Parathyroid adenoma (tissue), 2 donors: ENCODE results near the gene DNAH1.

ENCODE experiments used
- H2AFZ ChIP-seq: fragments of 300-600 bp; sonication (generic); one replicate; pipeline ENCODE4 v1.7.0; 2017; ENCODE audit warnings: antibody characterized with exemption, mild to moderate bottlenecking
- H3K27ac ChIP-seq: fragments of 300-600 bp; sonication (generic); one replicate; pipeline ENCODE4 v1.7.0; 2017
- H3K27me3 ChIP-seq: fragments of 300-600 bp; sonication (generic); one replicate; pipeline ENCODE4 v1.7.0; 2017; ENCODE audit warnings: low read length; ENCODE audit not compliant: control insufficient read depth, insufficient read depth
- H3K36me3 ChIP-seq: fragments of 300-600 bp; sonication (generic); one replicate; pipeline ENCODE4 v1.7.0; 2017; ENCODE audit warnings: low read length; ENCODE audit not compliant: control insufficient read depth, insufficient read depth
- H3K4me1 ChIP-seq: fragments of 300-600 bp; sonication (generic); one replicate; pipeline ENCODE4 v1.7.0; 2017; ENCODE audit warnings: control low read depth
- H3K4me2 ChIP-seq: fragments of 300-600 bp; sonication (generic); one replicate; pipeline ENCODE4 v1.7.0; 2017; ENCODE audit warnings: low read length
- H3K4me3 ChIP-seq: fragments of 300-600 bp; sonication (generic); one replicate; pipeline ENCODE4 v1.7.0; 2017; ENCODE audit warnings: low read depth, low read length
- H3K79me2 ChIP-seq: fragments of 300-600 bp; sonication (generic); one replicate; pipeline ENCODE4 v1.7.0; 2017; ENCODE audit warnings: control low read depth
- H3K9ac ChIP-seq: fragments of 300-600 bp; sonication (generic); one replicate; pipeline ENCODE4 v1.7.0; 2017; ENCODE audit warnings: mild to moderate bottlenecking
- H3K9me3 ChIP-seq: fragments of 300-600 bp; sonication (generic); one replicate; pipeline ENCODE4 v1.7.0; 2017; ENCODE audit warnings: low read length; ENCODE audit not compliant: control insufficient read depth
- CTCF ChIP-seq: fragments of 300-600 bp; sonication (generic); IDR thresholded peaks from one replicate; pipeline ENCODE4 v1.7.0; 2017; ENCODE audit warnings: antibody characterized with exemption, mild to moderate bottlenecking
- donor health status: primary hyperparathyroidism.

DNAH1 gene

GRCh38 chr3:52299247-52299878, 16.8 kb upstream of the DNAH1 start:
- Histone ChIP-seq H3K79me2 (no peaks in the 10 kb centered on the region), H2AFZ (no peak overlapping the region), H3K9me3 (no peaks in the 10 kb centered on the region), H3K27ac (no peak overlapping the region), H3K36me3 (no peaks in the 10 kb centered on the region), H3K9ac (no peak overlapping the region), H3K4me2 (no peak overlapping the region), H3K4me1 (no peaks in the 10 kb centered on the region), H3K4me3 (no peak overlapping the region), H3K27me3 (no peaks in the 10 kb centered on the region)
- TF ChIP-seq CTCF = no peak

GRCh38 chr3:52299879-52300611, 16.1 kb upstream of the DNAH1 start:
- Histone ChIP-seq H3K27me3 (no peaks in the 10 kb centered on the region), H3K9me3 (no peaks in the 10 kb centered on the region), H3K36me3 (no peaks in the 10 kb centered on the region), H3K27ac (no peak overlapping the region), H3K4me3 (no peak overlapping the region), H3K9ac (no peak overlapping the region), H3K4me2 (no peak overlapping the region), H2AFZ (no peak overlapping the region), H3K79me2 (no peaks in the 10 kb centered on the region), H3K4me1 (no peaks in the 10 kb centered on the region)
- TF ChIP-seq CTCF = no peak

GRCh38 chr3:52302426-52303145, 13.5 kb upstream of the DNAH1 start:
- H3K4me1 ChIP-seq = no peaks in the 10 kb centered on the region
- H3K27ac ChIP-seq = no peak overlapping the region
- H3K9me3 ChIP-seq = no peaks in the 10 kb centered on the region
- H3K27me3 ChIP-seq = no peaks in the 10 kb centered on the region
- no peak for TF ChIP-seq CTCF
- H3K9ac ChIP-seq = no peak overlapping the region
- H3K36me3 ChIP-seq = no peaks in the 10 kb centered on the region
- no peaks in the 10 kb centered on the region for H3K79me2 ChIP-seq
- no peak overlapping the region for H2AFZ ChIP-seq
- H3K4me3 ChIP-seq = no peak overlapping the region
- no peak overlapping the region for H3K4me2 ChIP-seq

GRCh38 chr3:52303811-52304210, 12.3 kb upstream of the DNAH1 start:
- H3K79me2 ChIP-seq = no peaks in the 10 kb centered on the region
- no peak overlapping the region for H3K9ac ChIP-seq
- H2AFZ ChIP-seq = no peak overlapping the region
- H3K9me3 ChIP-seq = no peaks in the 10 kb centered on the region
- H3K36me3 ChIP-seq = no peaks in the 10 kb centered on the region
- H3K4me3 ChIP-seq = no peak overlapping the region
- no peak for TF ChIP-seq CTCF
- H3K4me1 ChIP-seq = no peaks in the 10 kb centered on the region
- H3K4me2 ChIP-seq = no peak overlapping the region
- H3K27me3 ChIP-seq = no peaks in the 10 kb centered on the region
- no peak overlapping the region for H3K27ac ChIP-seq
